Keratinocyte (primary cell): ENCODE data around the gene ZC3H14. TPM values are rescaled to one million over a fixed set of nuclear protein-coding genes. Genes with fewer than 3 reads are reported as not detected.

ENCODE experiments used
- DNase-seq: peaks from one replicate; pipeline ENCODE4 v3.0.0-alpha.2; 2011; ENCODE audit warnings: low read depth, missing footprints, low spot score
- FAIRE-seq: peaks from 2 replicates; lab custom pipeline; 2011; peaks lifted over from hg19 to GRCh38; lab: Jason Lieb, UNC
- H2AFZ ChIP-seq: 2 replicates; pipeline ENCODE4 v1.6.0; 2012; ENCODE audit warnings: low read length, control low read depth, inconsistent platforms; ENCODE audit not compliant: control insufficient read depth
- H3K27ac ChIP-seq: 2 replicates; pipeline ENCODE4 v1.5.1; 2011; ENCODE audit warnings: low read length; ENCODE audit not compliant: control insufficient read depth, insufficient read depth
- H3K27me3 ChIP-seq: 3 replicates; pipeline ENCODE4 v1.6.0; 2011; ENCODE audit warnings: low read length; ENCODE audit not compliant: control insufficient read depth, insufficient read depth; ENCODE audit errors: extremely low read depth
- H3K36me3 ChIP-seq, 2 experiments: 2 replicates in 1 of 2; 3 replicates in 1 of 2; pipeline ENCODE4 v1.5.1; 2011; ENCODE audit warnings: low read length in 2 of 2, mild to moderate bottlenecking in 1 of 2; ENCODE audit not compliant: control insufficient read depth in 2 of 2, insufficient read depth in 2 of 2; ENCODE audit errors: extremely low read depth in 1 of 2
- H3K4me1 ChIP-seq: 3 replicates; pipeline ENCODE4 v1.5.1; 2011; ENCODE audit warnings: low read length; ENCODE audit not compliant: control insufficient read depth, insufficient read depth; ENCODE audit errors: extremely low read depth
- H3K4me2 ChIP-seq: 3 replicates; pipeline ENCODE4 v1.6.0; 2011; ENCODE audit warnings: low read depth, low read length; ENCODE audit not compliant: control insufficient read depth, insufficient read depth; ENCODE audit errors: extremely low read depth
- H3K4me3 ChIP-seq, 3 experiments: fragments of 200-600 bp in 1 of 3; sonication (generic) in 1 of 3; 2 replicates in 2 of 3; 3 replicates in 1 of 3; pipeline ENCODE4 v1.5.1; 2011 to 2016; ENCODE audit warnings: low read length in 3 of 3, mild to moderate bottlenecking in 3 of 3, control low read depth in 2 of 3, inconsistent platforms in 1 of 3, low read depth in 1 of 3, mixed read lengths in 1 of 3, mixed run types in 1 of 3, moderate library complexity in 1 of 3; ENCODE audit not compliant: control insufficient read depth in 2 of 3, insufficient read depth in 2 of 3; ENCODE audit errors: extremely low read depth in 1 of 3
- H3K79me2 ChIP-seq: 2 replicates; pipeline ENCODE4 v1.6.0; 2012; ENCODE audit warnings: low read length; ENCODE audit not compliant: control insufficient read depth, insufficient read depth
- H3K9ac ChIP-seq: 3 replicates; pipeline ENCODE4 v1.6.0; 2011; ENCODE audit warnings: low read length; ENCODE audit not compliant: control insufficient read depth, insufficient read depth; ENCODE audit errors: extremely low read depth
- H3K9me1 ChIP-seq: 3 replicates; pipeline ENCODE4 v1.6.0; 2011; ENCODE audit warnings: low read length; ENCODE audit not compliant: control insufficient read depth, insufficient read depth; ENCODE audit errors: extremely low read depth
- H3K9me3 ChIP-seq: 2 replicates; pipeline ENCODE4 v1.5.1; 2012; ENCODE audit warnings: low read depth, low read length; ENCODE audit not compliant: control insufficient read depth
- H4K20me1 ChIP-seq: 3 replicates; pipeline ENCODE4 v1.6.0; 2011; ENCODE audit warnings: low read length; ENCODE audit not compliant: control insufficient read depth, insufficient read depth; ENCODE audit errors: extremely low read depth
- CTCF ChIP-seq, 3 experiments: IDR thresholded peaks in 1 of 3; conservative IDR thresholded peaks in 1 of 3; optimal IDR thresholded peaks in 1 of 3; 2 replicates in 2 of 3; 3 replicates in 1 of 3; pipeline versions ENCODE3 to v1.5.1; 2011; ENCODE audit warnings: low read length in 3 of 3, mild to moderate bottlenecking in 3 of 3, moderate library complexity in 2 of 3, control low read depth in 1 of 3, inconsistent platforms in 1 of 3; ENCODE audit not compliant: insufficient read depth in 2 of 3; ENCODE audit errors: extremely low read depth in 1 of 3
- EZH2 ChIP-seq: IDR thresholded peaks from one replicate; pipeline ENCODE4 v1.6.1; 2012; ENCODE audit warnings: inconsistent platforms, mild to moderate bottlenecking, low read length, moderate library complexity
- dilution Hi-C: fragments of 300-500 bp; cut with MboI; formaldehyde crosslinking; loops from one replicate; pipeline ENCODE4 v1.7.0; 2020; ENCODE audit warnings: low sequenced_read_pairs; ENCODE audit not compliant: extremely low pct_ligation_motif_present
- polyA plus RNA-seq, 5 experiments: library from polyadenylated mRNA; depleted of rRNA in 3 of 5; stranded (reverse) in 3 of 5; stranded (forward) in 1 of 5; unstranded in 1 of 5; fragments of >200 nt; gene quantifications; 1 replicate in 1 of 5; 2 replicates in 3 of 5; 3 replicates in 1 of 5; pipeline versions ENCODE4 v1.2.1 to v1.2.3, GENCODE V29; 2011 to 2012; ENCODE audit warnings: missing spikeins in 2 of 5, low read depth in 1 of 5, low replicate concordance in 1 of 5
- small RNA-seq, 3 experiments: library from RNA; depleted of rRNA; stranded (forward); fragments of <200 nt; gene quantifications; one replicate each; pipeline ENCODE3, GENCODE V24; 2012; ENCODE audit warnings: low read depth in 3 of 3, low replicate concordance in 1 of 3; ENCODE audit not compliant: insufficient read length in 3 of 3

The ZC3H14 gene
- polyA plus RNA-seq, 1 donor (not counting 4 experiments of a cell fraction or from before 2014, with no cell fraction given): 129 TPM

GRCh38 chr14:88669346-88669745 is 106.5 kb downstream of the ZC3H14 start:
- Histone ChIP-seq H3K9me1 (no peaks in the 10 kb centered on the region), H3K4me1 (peaks cover 4% of the 10 kb centered on the region), H3K9ac (no peak overlapping the region), H3K4me3 (no peak overlapping the region), H3K9me3 (no peaks in the 10 kb centered on the region), H4K20me1 (no peaks in the 10 kb centered on the region), H3K36me3 (no peaks in the 10 kb centered on the region), H3K27me3 (no peaks in the 10 kb centered on the region), H3K79me2 (no peaks in the 10 kb centered on the region), H3K4me2 (no peak overlapping the region), H2AFZ (no peak overlapping the region), H3K27ac (no peak overlapping the region)
- FAIRE-seq: no peak
- no peak for TF ChIP-seq CTCF (optimal IDR thresholded peaks at IDR 0.05 in 1 of 3, IDR thresholded peaks at IDR 0.05 in 1 of 3, conservative IDR thresholded peaks at IDR 0.05 in 1 of 3; ENCODE audit: extremely low read depth in 1 of 3, insufficient read depth in 2 of 3, low read length in 3 of 3)
- TF ChIP-seq EZH2: no peak
- dilution Hi-C loops: loop anchor here (25.0 kb wide), 1 partner anchor 193 kb away; no protein-coding TSS in a partner anchor
- no peak for DNase-seq

Small RNA genes within 50 kb of the gene (small RNA-seq; reads per million reads assigned to genes)
- gene RNU4-22P: 0 reads per million in 3 experiments

Other genes with a start within 250 kb of the ZC3H14 start
- gene KCNK10, start 239.8 kb upstream of the ZC3H14 start, polyA plus RNA-seq: 0.39 to 1.6 TPM (median 0.79 TPM) in 3 replicates
- 4.7 to 7.1 TPM (median 6.5 TPM) in 3 replicates for gene SPATA7, start 177.4 kb upstream of the ZC3H14 start, polyA plus RNA-seq
- 5.5 to 7.5 TPM (median 7.4 TPM) in 3 replicates for gene PTPN21, start 8.0 kb upstream of the ZC3H14 start, polyA plus RNA-seq
- gene EML5, start 229.9 kb downstream of the ZC3H14 start, polyA plus RNA-seq: 0.60 to 2.0 TPM (median 1.4 TPM) in 3 replicates